ENCODE data around the gene MOB3A.
"Not testable (repeated sequence)": the region's sequence is repeated elsewhere in the genome, so short reads cannot be mapped to it uniquely, and the experiment has no call there.

The MOB3A gene

GRCh38 chr19:2132191-2132590, 36.1 kb upstream of the MOB3A start:
- H3K9me3 ChIP-seq (ENCODE audit: control insufficient read depth, insufficient read depth, low read depth, low read length): no peaks in the 10 kb centered on the region
- H3K4me1 ChIP-seq (ENCODE audit: control insufficient read depth, insufficient read depth, low read length): no peaks in the 10 kb centered on the region
- H3K27ac ChIP-seq (ENCODE audit: low read depth, low read length): no peak overlapping the region
- no peaks in the 10 kb centered on the region for H3K27me3 ChIP-seq (ENCODE audit: control insufficient read depth, insufficient read depth, low read length)
- no peak overlapping the region for H3K4me3 ChIP-seq (ENCODE audit: low read depth, low read length)
- no peak overlapping the region for H3K9ac ChIP-seq (ENCODE audit: low read length)
- H3K36me3 ChIP-seq (ENCODE audit: control insufficient read depth, insufficient read depth, low read length): peaks cover 78% of the 10 kb centered on the region

DNA sequence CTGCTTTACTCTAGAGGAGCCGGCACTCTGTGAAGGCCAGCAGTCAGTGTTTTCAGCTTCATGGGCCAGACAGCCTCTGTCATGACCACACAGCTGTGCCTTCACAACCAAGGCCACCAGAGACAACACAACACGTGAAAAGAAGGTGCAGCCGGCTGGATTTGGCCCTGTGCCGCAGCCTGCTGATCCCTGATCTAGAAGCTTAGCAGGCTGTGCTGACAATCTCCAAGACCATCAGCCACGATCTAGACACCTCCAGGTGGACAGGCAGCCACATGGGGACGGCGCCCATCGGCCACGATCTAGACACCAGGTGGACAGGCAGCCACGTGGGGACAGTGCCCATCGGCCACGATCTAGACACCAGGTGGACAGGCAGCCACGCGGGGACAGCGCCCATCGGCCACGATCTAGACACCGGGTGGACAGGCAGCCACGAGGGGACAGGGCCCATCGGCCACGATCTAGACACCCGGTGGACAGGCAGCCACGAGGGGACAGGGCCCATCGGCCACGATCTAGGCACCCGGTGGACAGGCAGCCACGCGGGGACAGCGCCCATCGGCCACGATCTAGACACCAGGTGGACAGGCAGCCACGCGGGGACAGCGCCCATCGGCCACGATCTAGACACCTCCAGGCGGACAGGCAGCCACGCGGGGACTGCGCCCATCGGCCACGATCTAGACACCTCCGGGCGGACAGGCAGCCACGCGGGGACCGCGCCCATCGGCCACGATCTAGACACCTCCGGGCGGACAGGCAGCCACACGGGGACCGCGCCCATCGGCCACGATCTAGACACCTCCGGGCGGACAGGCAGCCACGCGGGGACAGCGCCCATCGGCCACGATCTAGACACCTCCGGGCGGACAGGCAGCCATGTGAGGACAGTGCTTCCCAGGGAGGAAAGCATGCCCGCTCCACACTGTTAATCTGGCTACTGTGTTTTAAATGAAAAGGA, 35.2 kb upstream of the MOB3A start:
- H3K4me1 ChIP-seq (ENCODE audit: control insufficient read depth, insufficient read depth, low read length); H3K27ac ChIP-seq (ENCODE audit: low read depth, low read length); H3K9me3 ChIP-seq (ENCODE audit: control insufficient read depth, insufficient read depth, low read depth, low read length); H3K4me3 ChIP-seq (ENCODE audit: low read depth, low read length); H3K27me3 ChIP-seq (ENCODE audit: control insufficient read depth, insufficient read depth, low read length); H3K9ac ChIP-seq (ENCODE audit: low read length): not testable (repeated sequence)
- H3K36me3 ChIP-seq (ENCODE audit: control insufficient read depth, insufficient read depth, low read length): peaks cover 78% of the 10 kb centered on the region

DNA sequence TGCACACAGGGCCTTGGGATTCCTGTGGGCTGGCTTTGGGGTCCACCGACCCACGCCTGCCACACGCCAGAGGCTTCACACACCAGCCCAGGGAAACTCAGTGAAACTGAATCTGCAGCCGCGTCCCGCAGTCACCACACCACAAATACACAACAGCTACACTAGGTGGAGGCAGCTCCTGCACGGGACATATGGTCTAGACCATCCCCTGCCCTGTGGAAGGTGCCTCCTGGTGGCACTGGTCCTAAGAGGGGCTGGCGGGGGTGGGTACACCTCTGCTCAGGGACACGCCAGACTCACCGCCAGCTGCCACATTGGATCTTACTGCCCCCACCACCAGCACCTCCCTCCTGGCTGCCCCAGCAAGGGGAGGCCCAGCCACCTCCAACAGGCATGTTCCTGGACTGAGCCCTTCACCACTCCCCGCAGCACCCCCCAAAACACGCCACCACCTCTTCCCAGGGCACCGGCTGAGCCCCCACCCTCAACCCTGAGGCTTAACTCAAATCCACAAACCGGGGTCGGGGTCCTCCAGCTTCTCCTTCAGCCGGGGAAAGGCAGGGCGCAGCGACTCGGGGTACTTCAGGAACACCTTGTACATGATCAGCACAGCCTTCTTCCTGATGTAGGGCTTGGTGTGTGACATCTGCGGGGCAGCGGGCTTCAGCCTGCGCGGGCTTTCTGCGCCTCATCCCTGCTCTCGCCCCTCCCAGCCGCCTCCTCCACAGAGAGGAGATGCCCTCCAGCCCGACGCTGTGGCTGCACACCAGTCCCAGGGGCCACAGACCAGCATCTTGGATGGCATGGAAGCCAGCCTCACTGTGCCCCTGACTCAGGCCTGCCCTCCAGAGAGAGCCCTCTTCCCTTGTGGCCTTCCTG, 34.0 kb upstream of the MOB3A start:
- Histone ChIP-seq H3K36me3 (ENCODE audit: control insufficient read depth, insufficient read depth, low read length) (peaks cover 79% of the 10 kb centered on the region), H3K4me3 (ENCODE audit: low read depth, low read length) (no peak overlapping the region), H3K27ac (ENCODE audit: low read depth, low read length) (no peak overlapping the region), H3K27me3 (ENCODE audit: control insufficient read depth, insufficient read depth, low read length) (no peaks in the 10 kb centered on the region), H3K9ac (ENCODE audit: low read length) (no peak overlapping the region), H3K9me3 (ENCODE audit: control insufficient read depth, insufficient read depth, low read depth, low read length) (no peaks in the 10 kb centered on the region), H3K4me1 (ENCODE audit: control insufficient read depth, insufficient read depth, low read length) (no peaks in the 10 kb centered on the region)

- Histone ChIP-seq H3K4me3 (ENCODE audit: low read depth, low read length) (no peak overlapping the region), H3K27me3 (ENCODE audit: control insufficient read depth, insufficient read depth, low read length) (no peaks in the 10 kb centered on the region), H3K9ac (ENCODE audit: low read length) (no peak overlapping the region), H3K27ac (ENCODE audit: low read depth, low read length) (no peak overlapping the region), H3K9me3 (ENCODE audit: control insufficient read depth, insufficient read depth, low read depth, low read length) (no peaks in the 10 kb centered on the region), H3K36me3 (ENCODE audit: control insufficient read depth, insufficient read depth, low read length) (peaks cover 81% of the 10 kb centered on the region), H3K4me1 (ENCODE audit: control insufficient read depth, insufficient read depth, low read length) (no peaks in the 10 kb centered on the region)
Observed at GRCh38 chr19:2129486-2129885, 33.4 kb upstream of the MOB3A start.

- Histone ChIP-seq H3K36me3 (ENCODE audit: control insufficient read depth, insufficient read depth, low read length) (peaks cover 83% of the 10 kb centered on the region), H3K27ac (ENCODE audit: low read depth, low read length) (no peak overlapping the region), H3K9me3 (ENCODE audit: control insufficient read depth, insufficient read depth, low read depth, low read length) (no peaks in the 10 kb centered on the region), H3K4me1 (ENCODE audit: control insufficient read depth, insufficient read depth, low read length) (no peaks in the 10 kb centered on the region), H3K27me3 (ENCODE audit: control insufficient read depth, insufficient read depth, low read length) (no peaks in the 10 kb centered on the region), H3K4me3 (ENCODE audit: low read depth, low read length) (no peak overlapping the region), H3K9ac (ENCODE audit: low read length) (no peak overlapping the region)
Observed at GRCh38 chr19:2129022-2129421, 32.9 kb upstream of the MOB3A start.

GRCh38 chr19:2128252-2128651, 32.1 kb upstream of the MOB3A start:
- H3K9me3 ChIP-seq (ENCODE audit: control insufficient read depth, insufficient read depth, low read depth, low read length); H3K27ac ChIP-seq (ENCODE audit: low read depth, low read length); H3K9ac ChIP-seq (ENCODE audit: low read length); H3K27me3 ChIP-seq (ENCODE audit: control insufficient read depth, insufficient read depth, low read length); H3K4me1 ChIP-seq (ENCODE audit: control insufficient read depth, insufficient read depth, low read length); H3K4me3 ChIP-seq (ENCODE audit: low read depth, low read length): not testable (repeated sequence)
- H3K36me3 ChIP-seq (ENCODE audit: control insufficient read depth, insufficient read depth, low read length): peaks cover 86% of the 10 kb centered on the region

- Histone ChIP-seq H3K27ac (ENCODE audit: low read depth, low read length) (no peak overlapping the region), H3K27me3 (ENCODE audit: control insufficient read depth, insufficient read depth, low read length) (no peaks in the 10 kb centered on the region), H3K9ac (ENCODE audit: low read length) (no peak overlapping the region), H3K9me3 (ENCODE audit: control insufficient read depth, insufficient read depth, low read depth, low read length) (no peaks in the 10 kb centered on the region), H3K4me3 (ENCODE audit: low read depth, low read length) (no peak overlapping the region), H3K36me3 (ENCODE audit: control insufficient read depth, insufficient read depth, low read length) (peaks cover 86% of the 10 kb centered on the region), H3K4me1 (ENCODE audit: control insufficient read depth, insufficient read depth, low read length) (no peaks in the 10 kb centered on the region)
Observed at GRCh38 chr19:2127758-2128157, 31.6 kb upstream of the MOB3A start.

DNA sequence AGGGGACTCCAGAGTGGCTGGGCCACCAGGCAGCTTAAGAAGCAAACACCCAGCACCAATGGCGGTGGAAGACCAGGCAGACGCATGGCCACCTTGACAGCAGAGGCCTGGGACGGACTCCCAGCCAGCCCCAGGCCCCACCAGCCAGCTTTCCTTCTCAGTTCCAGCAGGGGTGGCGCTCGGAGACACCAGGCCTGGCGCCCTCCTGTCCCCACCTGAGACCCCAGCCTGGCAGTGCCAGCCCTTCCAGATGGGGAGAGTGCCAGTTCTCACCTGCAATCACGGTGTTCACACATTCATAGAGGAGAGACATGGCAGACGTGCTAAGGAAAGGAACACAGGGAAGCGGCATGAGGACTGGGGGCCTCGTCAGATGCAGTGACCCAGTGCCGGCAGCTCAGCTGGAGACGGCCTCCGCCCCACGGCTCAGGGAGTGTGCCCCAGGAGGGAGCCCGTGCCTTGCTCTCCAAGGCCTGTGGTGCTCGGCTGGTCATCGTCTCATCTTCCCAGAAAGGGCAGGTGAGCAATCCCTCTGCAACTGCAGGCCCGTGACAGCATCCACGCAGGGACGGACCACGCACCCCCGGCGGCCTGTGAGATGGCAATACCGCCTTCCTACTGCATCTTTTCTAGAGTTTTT, 30.9 kb upstream of the MOB3A start:
- Histone ChIP-seq H3K27ac (ENCODE audit: low read depth, low read length) (no peak overlapping the region), H3K9me3 (ENCODE audit: control insufficient read depth, insufficient read depth, low read depth, low read length) (no peaks in the 10 kb centered on the region), H3K4me1 (ENCODE audit: control insufficient read depth, insufficient read depth, low read length) (no peaks in the 10 kb centered on the region), H3K36me3 (ENCODE audit: control insufficient read depth, insufficient read depth, low read length) (peaks cover 86% of the 10 kb centered on the region), H3K4me3 (ENCODE audit: low read depth, low read length) (no peak overlapping the region), H3K27me3 (ENCODE audit: control insufficient read depth, insufficient read depth, low read length) (no peaks in the 10 kb centered on the region), H3K9ac (ENCODE audit: low read length) (no peak overlapping the region)

DNA sequence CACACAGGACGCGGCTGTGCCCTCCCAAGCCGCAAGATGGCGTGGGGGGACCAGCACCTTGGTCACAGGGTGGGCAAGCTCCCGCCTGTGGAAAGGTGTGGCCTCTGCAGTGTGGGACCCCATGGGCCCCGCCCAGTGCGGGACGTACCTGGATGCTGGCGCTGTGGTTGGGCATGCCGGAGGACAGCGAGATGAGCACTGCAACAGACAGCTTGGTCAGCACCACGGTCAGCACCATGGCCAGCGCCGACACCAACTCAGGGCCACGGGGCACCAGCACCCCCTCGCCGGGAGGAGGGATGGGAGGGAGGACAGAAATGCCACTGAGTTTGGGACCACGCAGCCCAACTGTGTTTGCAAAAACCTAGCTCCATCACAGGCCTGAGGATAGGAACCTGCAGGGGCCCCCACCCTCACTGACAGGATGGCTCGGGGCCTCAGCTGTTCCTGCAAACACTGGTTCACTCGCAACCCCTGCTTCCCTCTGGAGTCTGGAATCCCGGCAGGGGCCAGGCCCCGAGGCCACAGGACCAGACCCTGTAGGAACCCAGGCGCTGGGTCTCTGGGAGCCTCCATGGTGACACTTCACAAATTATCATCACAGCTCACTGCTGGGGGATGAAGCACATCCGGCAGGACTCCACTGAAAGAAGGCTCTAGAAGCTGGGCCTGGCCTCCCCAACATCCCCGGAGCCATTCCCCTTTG, 27.7 kb upstream of the MOB3A start:
- H3K27me3 ChIP-seq (ENCODE audit: control insufficient read depth, insufficient read depth, low read length): no peaks in the 10 kb centered on the region
- H3K4me3 ChIP-seq (ENCODE audit: low read depth, low read length): no peak overlapping the region
- no peak overlapping the region for H3K9ac ChIP-seq (ENCODE audit: low read length)
- no peaks in the 10 kb centered on the region for H3K9me3 ChIP-seq (ENCODE audit: control insufficient read depth, insufficient read depth, low read depth, low read length)
- H3K36me3 ChIP-seq (ENCODE audit: control insufficient read depth, insufficient read depth, low read length): peaks cover 85% of the 10 kb centered on the region
- no peaks in the 10 kb centered on the region for H3K4me1 ChIP-seq (ENCODE audit: control insufficient read depth, insufficient read depth, low read length)
- no peak overlapping the region for H3K27ac ChIP-seq (ENCODE audit: low read depth, low read length)

DNA sequence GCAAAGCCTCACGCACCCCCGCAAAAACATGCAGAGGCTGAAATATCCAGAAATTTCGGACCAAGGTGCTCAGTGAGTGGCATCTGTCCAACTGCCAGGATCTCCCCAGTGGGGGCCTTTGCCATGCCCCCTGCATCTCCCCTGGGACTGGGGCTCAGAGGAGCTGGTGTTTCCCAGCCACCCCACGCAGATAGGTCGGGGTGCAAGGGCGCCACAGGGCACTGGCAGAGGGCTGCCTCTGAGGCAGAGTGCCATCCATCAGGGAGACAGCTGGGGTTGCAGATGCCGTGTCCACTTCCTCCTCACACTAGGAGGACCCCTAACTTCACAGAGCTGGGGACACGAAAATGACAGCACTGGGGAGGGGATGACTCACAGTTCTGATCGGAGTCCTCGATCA, 26.9 kb upstream of the MOB3A start:
- H3K27me3 ChIP-seq (ENCODE audit: control insufficient read depth, insufficient read depth, low read length): no peaks in the 10 kb centered on the region
- peaks cover 91% of the 10 kb centered on the region for H3K36me3 ChIP-seq (ENCODE audit: control insufficient read depth, insufficient read depth, low read length)
- H3K9me3 ChIP-seq (ENCODE audit: control insufficient read depth, insufficient read depth, low read depth, low read length): no peaks in the 10 kb centered on the region
- no peaks in the 10 kb centered on the region for H3K4me1 ChIP-seq (ENCODE audit: control insufficient read depth, insufficient read depth, low read length)
- no peak overlapping the region for H3K9ac ChIP-seq (ENCODE audit: low read length)
- no peak overlapping the region for H3K4me3 ChIP-seq (ENCODE audit: low read depth, low read length)
- no peak overlapping the region for H3K27ac ChIP-seq (ENCODE audit: low read depth, low read length)
